GM23338 (cell line): ENCODE data around the gene DPYD. TPM values are rescaled to one million over a fixed set of nuclear protein-coding genes. Genes with fewer than 3 reads are reported as not detected.

ENCODE experiments used
- ATAC-seq: fragments of 200-7000 bp; cut with Tn5 transposase; 3 replicates; pipeline ENCODE4 v1.9.1; 2020
- DNase-seq: peaks from one replicate; pipeline ENCODE4 v3.0.0-alpha.2; 2015; ENCODE audit warnings: low spot score
- H2AFZ ChIP-seq: fragments of 200-600 bp; sonication (generic); 2 replicates; pipeline ENCODE4 v1.8.0; 2016; ENCODE audit warnings: antibody characterized with exemption, mild to moderate bottlenecking, moderate library complexity
- H3F3A ChIP-seq: fragments of 200-600 bp; sonication (generic); replicated peaks from 2 replicates; pipeline ENCODE4 v1.8.0; 2017; ENCODE audit warnings: antibody characterized with exemption, mixed run types, low read depth
- H3K27ac ChIP-seq: fragments of 200-600 bp; sonication (generic); 2 replicates; pipeline ENCODE4 v1.6.1; 2016; ENCODE audit warnings: low read depth
- H3K27me3 ChIP-seq: fragments of 200-600 bp; sonication (generic); 2 replicates; pipeline ENCODE4 v1.8.0; 2016; ENCODE audit warnings: mild to moderate bottlenecking, mixed run types, moderate library complexity; ENCODE audit not compliant: insufficient read depth
- H3K36me3 ChIP-seq: fragments of 200-600 bp; sonication (generic); 2 replicates; pipeline ENCODE4 v1.8.0; 2016; ENCODE audit warnings: mild to moderate bottlenecking; ENCODE audit not compliant: insufficient read depth
- H3K4me1 ChIP-seq: fragments of 200-600 bp; sonication (generic); 2 replicates; pipeline ENCODE4 v1.8.0; 2016; ENCODE audit warnings: mild to moderate bottlenecking, moderate library complexity; ENCODE audit not compliant: insufficient read depth
- H3K4me2 ChIP-seq: fragments of 200-600 bp; sonication (generic); 2 replicates; pipeline ENCODE4 v1.7.1; 2017; ENCODE audit warnings: mixed run types
- H3K4me3 ChIP-seq: fragments of 200-600 bp; sonication (generic); 2 replicates; pipeline ENCODE4 v1.6.1; 2016; ENCODE audit warnings: mixed run types
- H3K79me2 ChIP-seq: fragments of 200-600 bp; sonication (generic); replicated peaks from 2 replicates; pipeline ENCODE4 v1.8.0; 2017; ENCODE audit warnings: mild to moderate bottlenecking; ENCODE audit not compliant: insufficient read depth
- H3K9me2 ChIP-seq: fragments of 200-600 bp; sonication (generic); 2 replicates; pipeline ENCODE4 v1.8.0; 2017; ENCODE audit not compliant: insufficient read depth
- H4K20me1 ChIP-seq: fragments of 200-600 bp; sonication (generic); replicated peaks from 2 replicates; pipeline ENCODE4 v1.8.0; 2017; ENCODE audit warnings: mild to moderate bottlenecking; ENCODE audit not compliant: insufficient read depth
- H3K27ac Mint-ChIP-seq: 2 replicates; pipeline ENCODE4 v1.8.0; 2020; ENCODE audit warnings: inconsistent platforms, mild to moderate bottlenecking, moderate library complexity, mixed read lengths
- H3K27me3 Mint-ChIP-seq: 3 replicates; pipeline ENCODE4 v1.8.0; 2022; ENCODE audit warnings: low read depth, mild to moderate bottlenecking, moderate library complexity, mixed read lengths, inconsistent platforms; ENCODE audit not compliant: insufficient read depth, poor library complexity
- H3K36me3 Mint-ChIP-seq: 3 replicates; pipeline ENCODE4 v1.8.0; 2021; ENCODE audit warnings: low read depth, mild to moderate bottlenecking, inconsistent platforms, moderate library complexity, mixed read lengths
- H3K4me1 Mint-ChIP-seq: 3 replicates; pipeline ENCODE4 v1.8.0; 2020; ENCODE audit warnings: mild to moderate bottlenecking, inconsistent platforms, mixed read lengths
- H3K4me3 Mint-ChIP-seq: 3 replicates; pipeline ENCODE4 v1.8.0; 2021; ENCODE audit warnings: moderate library complexity, mild to moderate bottlenecking, inconsistent platforms, mixed read lengths
- H3K9me3 Mint-ChIP-seq: 3 replicates; pipeline ENCODE4 v1.8.0; 2020; ENCODE audit warnings: moderate library complexity, mild to moderate bottlenecking, inconsistent platforms, mixed read lengths
- CREB1 ChIP-seq: fragments of 250-450 bp; sonication (Bioruptor Pico); IDR thresholded peaks from 2 replicates; pipeline ENCODE4 v1.5.0; 2020; ENCODE audit warnings: low read depth, mild to moderate bottlenecking, moderate library complexity
- CTCF ChIP-seq, 2 experiments: fragments of 200-600 bp in 1 of 2; sonication (generic) in 1 of 2; conservative IDR thresholded peaks; 2 replicates each; pipeline versions ENCODE4 v1.5.1 to v1.6.1; 2016 to 2017; ENCODE audit warnings: antibody characterized with exemption in 2 of 2, low read depth in 2 of 2, mild to moderate bottlenecking in 2 of 2, moderate library complexity in 1 of 2
- ETS1 ChIP-seq: IDR thresholded peaks from 2 replicates; pipeline ENCODE4 v1.6.1; 2016; ENCODE audit warnings: antibody characterized with exemption
- EZH2 ChIP-seq: fragments of 200-600 bp; sonication (generic); IDR thresholded peaks from one replicate; pipeline ENCODE4 v1.8.0; 2017; ENCODE audit warnings: antibody characterized with exemption, mild to moderate bottlenecking, low read depth; ENCODE audit not compliant: unreplicated experiment
- NANOG ChIP-seq: IDR thresholded peaks from 2 replicates; pipeline ENCODE4 v1.6.1; 2016; ENCODE audit warnings: antibody characterized with exemption, borderline replicate concordance
- POLR2AphosphoS5 ChIP-seq: IDR thresholded peaks from 2 replicates; pipeline ENCODE4 v1.6.1; 2016; ENCODE audit warnings: antibody characterized with exemption, low read depth
- REST ChIP-seq: IDR thresholded peaks from one replicate; pipeline ENCODE4 v1.6.1; 2018; ENCODE audit warnings: antibody characterized with exemption; ENCODE audit not compliant: unreplicated experiment
- STAT1 ChIP-seq: IDR thresholded peaks from one replicate; pipeline ENCODE4 v1.6.1; 2016; ENCODE audit warnings: antibody characterized with exemption; ENCODE audit not compliant: unreplicated experiment
- ZNF114 ChIP-seq: fragments of 250-450 bp; sonication (Bioruptor Pico); IDR thresholded peaks from 2 replicates; pipeline ENCODE4 v1.5.0; 2020; ENCODE audit warnings: mild to moderate bottlenecking, moderate library complexity
- polyA plus RNA-seq: library from polyadenylated mRNA; unstranded; fragments of >200 nt; fragmentation: Nextera tagmentation; extraction: Ambion mirVana; gene quantifications from 2 replicates; pipeline ENCODE4 v1.2.1, GENCODE V29; 2016
- total RNA-seq: library from RNA; depleted of rRNA; stranded (reverse); fragments of >200 nt; shearing (Covaris generic); gene quantifications from 2 replicates; pipeline ENCODE4 v1.2.3, GENCODE V29; 2014
- TF ChIP-seq, protein P1 (sequence below): fragments of 250-450 bp; sonication (Bioruptor Pico); IDR thresholded peaks from 2 replicates; pipeline ENCODE4 v1.5.0; 2020; ENCODE audit warnings: mild to moderate bottlenecking, moderate library complexity

Gene DPYD
- total and polyA plus RNA-seq, 2 experiments from 2014 or later, result 0.50 to 1.6 TPM

GRCh38 chr1:97783751-97784150, 137.1 kb downstream of the DPYD start:
- Histone ChIP-seq H3K9me2 (no peaks in the 10 kb centered on the region), H3K27ac (no peak overlapping the region), H2AFZ (no peak overlapping the region), H3K4me3 (no peak overlapping the region), H3K79me2 (no peaks in the 10 kb centered on the region), H3K4me1 (no peaks in the 10 kb centered on the region), H3K4me2 (no peak overlapping the region), H3F3A (no peaks in the 10 kb centered on the region), H3K36me3 (no peaks in the 10 kb centered on the region), H3K27me3 (no peaks in the 10 kb centered on the region), H4K20me1 (no peaks in the 10 kb centered on the region)
- Mint-ChIP-seq H3K36me3 (no peaks in the 10 kb centered on the region), H3K9me3 (no peaks in the 10 kb centered on the region), H3K4me1 (no peaks in the 10 kb centered on the region), H3K4me3 (no peak overlapping the region), H3K27me3 (no peaks in the 10 kb centered on the region), H3K27ac (no peak overlapping the region)
- ATAC-seq, result no peak
- TF ChIP-seq CTCF (conservative IDR thresholded peaks at IDR 0.05; ENCODE audit: low read depth in 2 of 2), result no peak
- TF ChIP-seq ZNF114, result no peak
- TF ChIP-seq, protein P1, sequence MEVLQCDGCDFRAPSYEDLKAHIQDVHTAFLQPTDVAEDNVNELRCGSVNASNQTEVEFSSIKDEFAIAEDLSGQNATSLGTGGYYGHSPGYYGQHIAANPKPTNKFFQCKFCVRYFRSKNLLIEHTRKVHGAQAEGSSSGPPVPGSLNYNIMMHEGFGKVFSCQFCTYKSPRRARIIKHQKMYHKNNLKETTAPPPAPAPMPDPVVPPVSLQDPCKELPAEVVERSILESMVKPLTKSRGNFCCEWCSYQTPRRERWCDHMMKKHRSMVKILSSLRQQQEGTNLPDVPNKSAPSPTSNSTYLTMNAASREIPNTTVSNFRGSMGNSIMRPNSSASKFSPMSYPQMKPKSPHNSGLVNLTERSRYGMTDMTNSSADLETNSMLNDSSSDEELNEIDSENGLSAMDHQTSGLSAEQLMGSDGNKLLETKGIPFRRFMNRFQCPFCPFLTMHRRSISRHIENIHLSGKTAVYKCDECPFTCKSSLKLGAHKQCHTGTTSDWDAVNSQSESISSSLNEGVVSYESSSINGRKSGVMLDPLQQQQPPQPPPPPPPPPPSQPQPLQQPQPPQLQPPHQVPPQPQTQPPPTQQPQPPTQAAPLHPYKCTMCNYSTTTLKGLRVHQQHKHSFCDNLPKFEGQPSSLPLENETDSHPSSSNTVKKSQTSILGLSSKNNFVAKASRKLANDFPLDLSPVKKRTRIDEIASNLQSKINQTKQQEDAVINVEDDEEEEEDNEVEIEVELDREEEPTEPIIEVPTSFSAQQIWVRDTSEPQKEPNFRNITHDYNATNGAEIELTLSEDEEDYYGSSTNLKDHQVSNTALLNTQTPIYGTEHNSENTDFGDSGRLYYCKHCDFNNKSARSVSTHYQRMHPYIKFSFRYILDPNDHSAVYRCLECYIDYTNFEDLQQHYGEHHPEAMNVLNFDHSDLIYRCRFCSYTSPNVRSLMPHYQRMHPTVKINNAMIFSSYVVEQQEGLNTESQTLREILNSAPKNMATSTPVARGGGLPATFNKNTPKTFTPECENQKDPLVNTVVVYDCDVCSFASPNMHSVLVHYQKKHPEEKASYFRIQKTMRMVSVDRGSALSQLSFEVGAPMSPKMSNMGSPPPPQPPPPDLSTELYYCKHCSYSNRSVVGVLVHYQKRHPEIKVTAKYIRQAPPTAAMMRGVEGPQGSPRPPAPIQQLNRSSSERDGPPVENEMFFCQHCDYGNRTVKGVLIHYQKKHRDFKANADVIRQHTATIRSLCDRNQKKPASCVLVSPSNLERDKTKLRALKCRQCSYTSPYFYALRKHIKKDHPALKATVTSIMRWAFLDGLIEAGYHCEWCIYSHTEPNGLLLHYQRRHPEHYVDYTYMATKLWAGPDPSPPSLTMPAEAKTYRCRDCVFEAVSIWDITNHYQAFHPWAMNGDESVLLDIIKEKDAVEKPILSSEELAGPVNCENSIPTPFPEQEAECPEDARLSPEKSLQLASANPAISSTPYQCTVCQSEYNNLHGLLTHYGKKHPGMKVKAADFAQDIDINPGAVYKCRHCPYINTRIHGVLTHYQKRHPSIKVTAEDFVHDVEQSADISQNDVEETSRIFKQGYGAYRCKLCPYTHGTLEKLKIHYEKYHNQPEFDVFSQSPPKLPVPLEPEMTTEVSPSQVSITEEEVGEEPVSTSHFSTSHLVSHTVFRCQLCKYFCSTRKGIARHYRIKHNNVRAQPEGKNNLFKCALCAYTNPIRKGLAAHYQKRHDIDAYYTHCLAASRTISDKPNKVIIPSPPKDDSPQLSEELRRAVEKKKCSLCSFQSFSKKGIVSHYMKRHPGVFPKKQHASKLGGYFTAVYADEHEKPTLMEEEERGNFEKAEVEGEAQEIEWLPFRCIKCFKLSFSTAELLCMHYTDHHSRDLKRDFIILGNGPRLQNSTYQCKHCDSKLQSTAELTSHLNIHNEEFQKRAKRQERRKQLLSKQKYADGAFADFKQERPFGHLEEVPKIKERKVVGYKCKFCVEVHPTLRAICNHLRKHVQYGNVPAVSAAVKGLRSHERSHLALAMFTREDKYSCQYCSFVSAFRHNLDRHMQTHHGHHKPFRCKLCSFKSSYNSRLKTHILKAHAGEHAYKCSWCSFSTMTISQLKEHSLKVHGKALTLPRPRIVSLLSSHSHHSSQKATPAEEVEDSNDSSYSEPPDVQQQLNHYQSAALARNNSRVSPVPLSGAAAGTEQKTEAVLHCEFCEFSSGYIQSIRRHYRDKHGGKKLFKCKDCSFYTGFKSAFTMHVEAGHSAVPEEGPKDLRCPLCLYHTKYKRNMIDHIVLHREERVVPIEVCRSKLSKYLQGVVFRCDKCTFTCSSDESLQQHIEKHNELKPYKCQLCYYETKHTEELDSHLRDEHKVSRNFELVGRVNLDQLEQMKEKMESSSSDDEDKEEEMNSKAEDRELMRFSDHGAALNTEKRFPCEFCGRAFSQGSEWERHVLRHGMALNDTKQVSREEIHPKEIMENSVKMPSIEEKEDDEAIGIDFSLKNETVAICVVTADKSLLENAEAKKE (CRISPR knock-in tag), result no peak
- no peak for TF ChIP-seq CREB1 (CRISPR knock-in tag)
- TF ChIP-seq POLR2AphosphoS5, result no peak
- TF ChIP-seq NANOG, result no peak
- TF ChIP-seq EZH2, result no peak
- no peak for TF ChIP-seq REST
- TF ChIP-seq ETS1, result no peak
- TF ChIP-seq STAT1, result no peak
- DNase-seq, result no peak
